ENCODE data around the gene TLR7.

Gene TLR7

DNA sequence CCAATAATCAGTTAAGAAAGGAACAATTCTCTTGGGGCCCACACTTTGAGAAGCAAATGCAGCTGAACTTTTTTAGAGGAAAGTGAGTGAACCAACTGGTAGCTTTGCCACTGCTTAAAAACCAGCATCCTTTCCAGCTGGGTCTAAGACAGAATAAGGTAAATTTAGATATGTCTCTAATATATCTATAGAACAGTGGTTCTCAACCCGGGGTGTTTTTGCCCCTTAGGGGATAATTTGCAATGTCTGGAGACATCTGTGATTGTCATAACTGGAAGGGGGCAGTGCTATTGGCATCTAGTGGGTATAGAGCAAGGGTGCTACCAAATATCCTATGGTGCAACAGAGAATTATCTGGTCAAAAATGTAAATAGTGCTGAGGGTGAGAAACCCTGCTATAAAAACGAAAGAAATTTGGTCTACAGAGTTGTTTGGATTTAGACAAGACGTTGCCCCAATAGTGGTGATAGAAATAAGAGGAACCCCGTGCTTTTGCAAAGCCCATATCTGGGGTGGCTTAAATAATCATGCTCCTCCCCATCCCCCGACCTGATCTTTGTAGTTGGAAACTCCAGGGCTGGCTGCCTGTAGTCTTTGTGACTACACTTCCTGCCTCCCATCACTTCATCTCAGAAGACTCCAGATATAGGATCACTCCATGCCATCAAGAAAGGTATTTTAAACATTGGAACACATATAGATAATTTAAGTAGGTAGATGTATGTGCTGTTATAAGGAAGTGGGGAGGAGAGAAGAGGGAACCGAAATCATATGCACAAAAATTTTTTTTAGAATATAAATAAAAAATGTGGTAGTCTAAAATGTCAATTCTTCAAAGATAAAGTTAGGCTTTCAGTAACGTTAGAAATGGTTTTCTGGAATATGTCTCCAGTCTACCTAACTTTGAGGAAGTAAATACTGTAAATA is at the start of gene TLR7:
Gene TLR7, plus strand, starts transcription at position 622 of the 927 bp plus-strand sequence. CDS start 507 bp downstream, outside the sequence.
- Histone ChIP-seq H3K27ac (ENCODE audit: extremely low read depth, low read depth, low read length) (no peak within 1 kb of the TSS), H3K4me3 (ENCODE audit: low read depth, low read length) (no peak within 1 kb of the TSS), H3K9me3 (ENCODE audit: control insufficient read depth, insufficient read depth, low read depth, low read length) (no peaks in the 10 kb centered on the region), H3K4me1 (ENCODE audit: control insufficient read depth, insufficient read depth, low read length) (no peaks in the 10 kb centered on the region), H3K36me3 (ENCODE audit: control insufficient read depth in 2 of 2, insufficient read depth in 1 of 2, low read length in 2 of 2) (no peaks in the 10 kb centered on the region)
- TF ChIP-seq, protein P1, sequence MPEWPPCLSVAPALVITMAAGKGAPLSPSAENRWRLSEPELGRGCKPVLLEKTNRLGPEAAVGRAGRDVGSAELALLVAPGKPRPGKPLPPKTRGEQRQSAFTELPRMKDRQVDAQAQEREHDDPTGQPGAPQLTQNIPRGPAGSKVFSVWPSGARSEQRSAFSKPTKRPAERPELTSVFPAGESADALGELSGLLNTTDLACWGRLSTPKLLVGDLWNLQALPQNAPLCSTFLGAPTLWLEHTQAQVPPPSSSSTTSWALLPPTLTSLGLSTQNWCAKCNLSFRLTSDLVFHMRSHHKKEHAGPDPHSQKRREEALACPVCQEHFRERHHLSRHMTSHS (tag by site-specific recombination; IDR thresholded peaks at IDR 0.05) = no peak
- no peak for TF ChIP-seq MZF1 (tag by site-specific recombination; IDR thresholded peaks at IDR 0.05; ENCODE audit: borderline replicate concordance)
- no peak for TF ChIP-seq ZNF510 (tag by site-specific recombination; IDR thresholded peaks at IDR 0.05; ENCODE audit: insufficient replicate concordance)
- no peak for TF ChIP-seq ZFP3 (tag by site-specific recombination; IDR thresholded peaks at IDR 0.05; ENCODE audit: low read depth)
- TF ChIP-seq, protein P2, sequence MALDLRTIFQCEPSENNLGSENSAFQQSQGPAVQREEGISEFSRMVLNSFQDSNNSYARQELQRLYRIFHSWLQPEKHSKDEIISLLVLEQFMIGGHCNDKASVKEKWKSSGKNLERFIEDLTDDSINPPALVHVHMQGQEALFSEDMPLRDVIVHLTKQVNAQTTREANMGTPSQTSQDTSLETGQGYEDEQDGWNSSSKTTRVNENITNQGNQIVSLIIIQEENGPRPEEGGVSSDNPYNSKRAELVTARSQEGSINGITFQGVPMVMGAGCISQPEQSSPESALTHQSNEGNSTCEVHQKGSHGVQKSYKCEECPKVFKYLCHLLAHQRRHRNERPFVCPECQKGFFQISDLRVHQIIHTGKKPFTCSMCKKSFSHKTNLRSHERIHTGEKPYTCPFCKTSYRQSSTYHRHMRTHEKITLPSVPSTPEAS (tag by site-specific recombination; IDR thresholded peaks at IDR 0.05) = no peak
- no peak for TF ChIP-seq ZNF157 (tag by site-specific recombination; IDR thresholded peaks at IDR 0.05)
- no peak for TF ChIP-seq ZNF549 (tag by site-specific recombination; IDR thresholded peaks at IDR 0.05)
- no peak for TF ChIP-seq ZNF23 (tag by site-specific recombination; IDR thresholded peaks at IDR 0.05; ENCODE audit: borderline replicate concordance)
- no peak for TF ChIP-seq ZNF701 (tag by site-specific recombination; IDR thresholded peaks at IDR 0.05)
- no peak for TF ChIP-seq ZNF2 (tag by site-specific recombination; IDR thresholded peaks at IDR 0.05)
- no peak for TF ChIP-seq ZNF621 (tag by site-specific recombination; IDR thresholded peaks at IDR 0.05)
- TF ChIP-seq ZNF354C (tag by site-specific recombination; IDR thresholded peaks at IDR 0.05; ENCODE audit: borderline replicate concordance, low read depth) = no peak
- ChIA-PET CTCF (interaction anchor here (1.2 kb wide), 1 partner anchor 27 kb away, joined by 4 read pairs; no protein-coding TSS in a partner anchor), POLR2A (no interaction called here)

DNA sequence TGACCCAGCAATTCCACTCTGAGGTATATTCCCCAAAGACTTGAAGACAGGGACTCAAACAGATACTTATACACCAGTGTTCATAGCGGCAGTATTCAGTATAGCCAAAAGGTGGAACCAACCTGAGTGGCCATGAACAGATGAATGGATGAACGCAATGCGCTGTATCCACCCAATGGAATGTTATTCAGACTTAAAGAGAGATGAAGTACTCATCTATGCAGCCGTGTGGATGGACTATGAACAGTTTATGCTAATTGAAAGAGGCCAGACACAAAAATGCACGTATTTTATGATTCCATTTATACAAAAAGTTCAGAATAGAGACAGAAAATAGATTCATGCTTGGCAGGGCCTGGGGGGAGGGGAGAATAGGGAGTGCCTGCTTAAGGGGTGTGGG is 49.3 kb upstream of the TLR7 start:
- H3K4me3 ChIP-seq (ENCODE audit: low read depth, low read length) = no peak overlapping the region
- H3K36me3 ChIP-seq (ENCODE audit: control insufficient read depth in 2 of 2, insufficient read depth in 1 of 2, low read length in 2 of 2) = peaks cover 15 to 54% of the 10 kb centered on the region in 2 experiments
- no peaks in the 10 kb centered on the region for H3K4me1 ChIP-seq (ENCODE audit: control insufficient read depth, insufficient read depth, low read length)
- ChIA-PET CTCF (no interaction called here), POLR2A (no interaction called here)
- H3K9me3 ChIP-seq (ENCODE audit: control insufficient read depth, insufficient read depth, low read depth, low read length) = no peaks in the 10 kb centered on the region
- no peak overlapping the region for H3K27ac ChIP-seq (ENCODE audit: extremely low read depth, low read depth, low read length)
- TF ChIP-seq ZNF335 (tag by site-specific recombination; conservative IDR thresholded peaks at IDR 0.05) = no peak
- no peak for TF ChIP-seq ZNF654 (tag by site-specific recombination; IDR thresholded peaks at IDR 0.05; ENCODE audit: low read depth)
- TF ChIP-seq, protein P3, sequence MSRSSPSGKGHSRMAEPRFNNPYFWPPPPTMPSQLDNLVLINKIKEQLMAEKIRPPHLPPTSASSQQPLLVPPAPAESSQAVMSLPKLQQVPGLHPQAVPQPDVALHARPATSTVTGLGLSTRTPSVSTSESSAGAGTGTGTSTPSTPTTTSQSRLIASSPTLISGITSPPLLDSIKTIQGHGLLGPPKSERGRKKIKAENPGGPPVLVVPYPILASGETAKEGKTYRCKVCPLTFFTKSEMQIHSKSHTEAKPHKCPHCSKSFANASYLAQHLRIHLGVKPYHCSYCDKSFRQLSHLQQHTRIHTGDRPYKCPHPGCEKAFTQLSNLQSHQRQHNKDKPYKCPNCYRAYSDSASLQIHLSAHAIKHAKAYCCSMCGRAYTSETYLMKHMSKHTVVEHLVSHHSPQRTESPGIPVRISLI (tag by site-specific recombination; IDR thresholded peaks at IDR 0.05) = no peak
- no peak for TF ChIP-seq ZNF843 (tag by site-specific recombination; IDR thresholded peaks at IDR 0.05)
- TF ChIP-seq BCL11B (tag by site-specific recombination; IDR thresholded peaks at IDR 0.05; ENCODE audit: low read depth) = no peak
- TF ChIP-seq ZXDB (tag by site-specific recombination; IDR thresholded peaks at IDR 0.05) = no peak
- TF ChIP-seq HOXD13 (CRISPR knock-in tag; IDR thresholded peaks at IDR 0.05; ENCODE audit: borderline replicate concordance) = no peak
- TF ChIP-seq, protein P4, sequence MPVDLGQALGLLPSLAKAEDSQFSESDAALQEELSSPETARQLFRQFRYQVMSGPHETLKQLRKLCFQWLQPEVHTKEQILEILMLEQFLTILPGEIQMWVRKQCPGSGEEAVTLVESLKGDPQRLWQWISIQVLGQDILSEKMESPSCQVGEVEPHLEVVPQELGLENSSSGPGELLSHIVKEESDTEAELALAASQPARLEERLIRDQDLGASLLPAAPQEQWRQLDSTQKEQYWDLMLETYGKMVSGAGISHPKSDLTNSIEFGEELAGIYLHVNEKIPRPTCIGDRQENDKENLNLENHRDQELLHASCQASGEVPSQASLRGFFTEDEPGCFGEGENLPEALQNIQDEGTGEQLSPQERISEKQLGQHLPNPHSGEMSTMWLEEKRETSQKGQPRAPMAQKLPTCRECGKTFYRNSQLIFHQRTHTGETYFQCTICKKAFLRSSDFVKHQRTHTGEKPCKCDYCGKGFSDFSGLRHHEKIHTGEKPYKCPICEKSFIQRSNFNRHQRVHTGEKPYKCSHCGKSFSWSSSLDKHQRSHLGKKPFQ (tag by site-specific recombination; IDR thresholded peaks at IDR 0.05) = no peak
- no peak for TF ChIP-seq RBAK (tag by site-specific recombination; IDR thresholded peaks at IDR 0.05)
- no peak for TF ChIP-seq ZNF776 (tag by site-specific recombination; IDR thresholded peaks at IDR 0.05; ENCODE audit: borderline replicate concordance)
- TF ChIP-seq ZNF560 (tag by site-specific recombination; IDR thresholded peaks at IDR 0.05; ENCODE audit: borderline replicate concordance) = no peak
- TF ChIP-seq ZNF518A (tag by site-specific recombination; conservative IDR thresholded peaks at IDR 0.05; ENCODE audit: low read depth) = no peak

Measured in HEK293 (cell line).